ENCODE data around the gene CD247. TPM values are rescaled to one million over a fixed set of nuclear protein-coding genes. Genes with fewer than 3 reads are reported as not detected.

The CD247 gene
- total RNA-seq, 2 experiments from 2014 or later = 105 to 114 TPM

DNA sequence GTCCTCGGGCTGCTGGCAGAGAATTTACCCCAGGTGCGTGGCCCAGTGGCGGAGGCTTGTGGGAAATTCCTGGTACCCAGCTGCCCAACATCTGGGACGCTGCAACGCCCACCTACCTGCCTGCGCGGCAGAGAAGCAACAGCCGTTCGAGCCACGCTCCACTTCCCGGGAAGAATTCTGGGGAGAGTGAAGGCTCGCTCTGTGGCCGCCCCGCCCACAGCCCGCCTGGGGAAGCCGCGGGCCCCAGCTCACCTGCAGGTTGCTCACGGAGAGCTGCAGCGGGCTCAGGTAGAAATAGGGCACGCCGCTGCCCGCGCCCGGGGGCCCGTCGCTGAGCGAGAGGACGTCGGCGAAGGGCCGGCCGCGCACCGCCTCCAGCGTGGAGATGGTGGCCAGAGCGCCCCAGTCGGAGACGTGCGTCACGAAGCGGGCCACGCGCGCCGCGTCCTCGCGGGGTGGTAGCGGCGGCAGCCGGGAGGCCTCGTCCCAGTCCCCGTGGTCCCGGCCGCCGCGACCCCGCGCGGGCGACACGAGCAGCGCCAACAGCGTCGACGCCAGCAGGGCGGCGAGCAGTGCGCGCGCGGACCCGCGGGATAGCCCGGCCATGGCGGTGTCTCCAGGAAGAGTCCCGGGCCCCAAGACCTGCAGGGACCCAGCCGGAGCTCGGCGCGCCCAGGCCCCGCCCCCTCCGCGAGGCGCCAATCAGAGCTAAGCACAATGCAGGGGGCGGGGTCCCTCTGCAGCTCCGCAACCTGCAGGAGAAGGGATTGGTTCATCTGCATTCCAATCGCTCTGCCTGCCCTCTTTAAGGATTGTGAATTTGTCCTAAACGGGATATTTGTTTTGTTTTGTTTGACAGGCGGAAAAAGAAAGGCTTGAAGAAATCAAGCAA, 35.1 kb upstream of the CD247 start, which contains the start of gene CREG1:
Gene CREG1 (minus strand): TSS at position 627 of the 892 bp plus-strand sequence.
- POLR2A ChIA-PET = interaction anchor here (0.5 to 1.8 kb wide), 9 partner anchors 10 to 163 kb away, joined by 3 to 6 read pairs (median 3); partner anchors contain the start of gene CD247
- Mint-ChIP-seq H3K36me3 (no peaks in the 10 kb centered on the region), H3K4me1 (ENCODE audit: low read depth) (peaks cover 35% of the 10 kb centered on the region), H3K27me3 (no peaks in the 10 kb centered on the region), H3K27ac (no peak within 1 kb of the TSS), H3K4me3 (peak within 1 kb of the TSS; percentile 84), H3K9me3 (no peaks in the 10 kb centered on the region)
- intact Hi-C loops (cut with micrococcal nuclease) = loop anchor here (1.0 to 10.0 kb wide), 5 partner anchors 35 to 639 kb away; partner anchors contain the start of genes CD247, POU2F1 and RCSD1
- DNase-seq = peak; percentile 94
- CTCF ChIA-PET = interaction anchor here (0.6 to 6.7 kb wide), 22 partner anchors 9 to 643 kb away, joined by 3 to 47 read pairs (median 4); partner anchors contain the start of gene POU2F1

DNA sequence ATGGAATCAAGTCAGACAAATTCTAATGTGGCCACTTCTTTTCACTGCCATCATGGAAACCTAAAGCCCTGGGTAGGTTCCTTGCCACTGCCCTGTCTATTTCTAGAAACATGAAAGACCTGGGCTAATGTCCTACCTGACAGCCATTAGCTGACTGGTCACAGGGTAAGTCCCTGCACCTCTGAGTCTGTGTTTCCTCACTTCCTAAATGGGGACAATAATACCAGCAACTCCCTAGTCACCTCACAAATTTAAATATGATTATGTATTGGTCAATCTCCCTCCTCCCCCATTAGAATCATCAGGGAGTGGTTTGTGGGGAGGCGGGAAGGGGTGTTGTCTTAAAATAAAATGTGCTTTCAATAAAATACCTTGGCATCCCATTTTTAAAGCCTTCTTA, 33.0 kb upstream of the CD247 start:
- CTCF ChIA-PET = interaction anchor here (1.0 to 6.7 kb wide), 2 partner anchors 11 to 137 kb away, joined by 3 to 47 read pairs; no protein-coding TSS in a partner anchor
- no peak for DNase-seq

DNA sequence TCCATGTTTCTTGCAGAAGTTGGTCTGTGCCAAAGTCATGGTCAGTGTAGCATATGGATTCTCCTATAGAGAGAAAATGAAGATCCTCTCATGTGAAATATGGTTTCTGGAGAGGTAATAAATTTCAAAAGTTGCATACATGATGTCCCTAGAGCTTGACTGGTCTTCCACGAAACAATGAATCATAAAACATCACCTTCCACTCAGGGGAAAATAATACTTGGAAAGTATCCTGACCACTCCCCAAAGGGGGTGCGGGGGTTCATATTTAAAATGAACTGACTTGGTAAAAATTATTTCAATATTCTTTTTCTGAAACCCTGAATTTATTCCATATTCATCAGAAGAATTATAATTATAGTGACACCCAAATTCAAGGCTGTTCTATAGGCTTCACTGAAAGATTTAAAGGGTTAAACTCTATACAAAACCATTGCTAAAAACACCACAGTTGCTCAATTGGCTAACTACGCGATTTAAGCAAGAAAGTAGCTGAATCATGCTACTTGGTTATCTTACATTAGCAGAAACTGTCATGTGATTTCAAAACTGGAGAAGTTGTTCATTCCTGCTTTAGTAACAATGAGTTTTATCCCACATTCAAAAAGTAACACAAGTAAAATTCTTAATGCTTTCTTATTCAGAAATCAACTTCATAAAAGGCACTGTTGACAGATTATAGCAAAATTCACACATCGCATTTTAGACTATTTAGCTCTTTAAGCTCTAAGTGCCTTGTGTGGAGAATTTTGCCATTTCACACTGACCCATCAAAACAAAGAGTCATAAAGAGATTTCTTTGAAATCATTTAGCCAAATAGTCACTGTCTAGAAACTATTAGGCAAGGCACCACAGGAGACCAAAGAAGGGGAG, 30.0 kb upstream of the CD247 start:
- no peaks in the 10 kb centered on the region for H3K27me3 Mint-ChIP-seq
- POLR2A ChIA-PET = no interaction called here

More for the DNA sequence above, 33.0 kb upstream of the CD247 start:
- H3K27me3 Mint-ChIP-seq = no peaks in the 10 kb centered on the region
- POLR2A ChIA-PET = interaction anchor here (1.3 kb wide), 1 partner anchor 10 kb away, joined by 5 read pairs; no protein-coding TSS in a partner anchor
- H3K4me3 Mint-ChIP-seq = no peak overlapping the region
- intact Hi-C loops (cut with micrococcal nuclease) = loop anchor here (5.0 to 10.0 kb wide), 3 partner anchors 329 to 637 kb away; partner anchors contain the start of gene POU2F1
- no peaks in the 10 kb centered on the region for H3K9me3 Mint-ChIP-seq
- no peak overlapping the region for H3K27ac Mint-ChIP-seq
- H3K4me1 Mint-ChIP-seq (ENCODE audit: low read depth) = peaks cover 38% of the 10 kb centered on the region
- H3K36me3 Mint-ChIP-seq = peaks cover 7% of the 10 kb centered on the region

DNA sequence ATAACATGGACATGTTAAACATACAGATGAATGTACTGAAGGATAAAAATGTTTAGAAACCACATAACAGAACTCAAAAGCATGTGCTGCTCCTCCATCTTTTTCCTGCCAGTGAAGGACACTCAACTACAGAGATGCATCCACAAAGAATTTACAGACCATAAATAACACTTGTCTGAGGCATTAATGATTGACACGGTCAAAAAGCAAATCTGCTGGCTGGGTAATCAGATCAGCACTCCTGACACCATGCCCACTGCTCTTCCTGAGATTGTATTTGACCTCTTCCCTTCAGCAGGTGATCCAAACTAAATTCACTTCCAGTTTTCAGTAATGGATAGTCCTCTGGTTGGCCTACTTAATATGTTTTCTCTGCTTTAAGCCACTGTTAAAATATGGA, 28.6 kb upstream of the CD247 start:
- DNase-seq = no peak
- intact Hi-C loops (cut with micrococcal nuclease) = no loop called here
- ChIA-PET POLR2A (no interaction called here), CTCF (interaction anchor here (1.2 kb wide), 1 partner anchor 11 kb away, joined by 4 read pairs; no protein-coding TSS in a partner anchor)
- peaks cover 38% of the 10 kb centered on the region for H3K4me1 Mint-ChIP-seq (ENCODE audit: low read depth)
- peaks cover 17% of the 10 kb centered on the region for H3K36me3 Mint-ChIP-seq
- H3K27me3 Mint-ChIP-seq = no peaks in the 10 kb centered on the region
- no peaks in the 10 kb centered on the region for H3K9me3 Mint-ChIP-seq
- no peak overlapping the region for H3K27ac Mint-ChIP-seq
- no peak overlapping the region for H3K4me3 Mint-ChIP-seq

More for the DNA sequence above, 30.0 kb upstream of the CD247 start:
- intact Hi-C loops (cut with micrococcal nuclease) = no loop called here
- Mint-ChIP-seq H3K9me3 (no peaks in the 10 kb centered on the region), H3K27ac (no peak overlapping the region), H3K36me3 (peaks cover 14% of the 10 kb centered on the region), H3K4me3 (no peak overlapping the region), H3K4me1 (ENCODE audit: low read depth) (peaks cover 36% of the 10 kb centered on the region)
- CTCF ChIA-PET = interaction anchor here (0.6 to 6.7 kb wide), 4 partner anchors 8 to 146 kb away, joined by 3 to 47 read pairs (median 13); no protein-coding TSS in a partner anchor
- no peak for DNase-seq

DNA sequence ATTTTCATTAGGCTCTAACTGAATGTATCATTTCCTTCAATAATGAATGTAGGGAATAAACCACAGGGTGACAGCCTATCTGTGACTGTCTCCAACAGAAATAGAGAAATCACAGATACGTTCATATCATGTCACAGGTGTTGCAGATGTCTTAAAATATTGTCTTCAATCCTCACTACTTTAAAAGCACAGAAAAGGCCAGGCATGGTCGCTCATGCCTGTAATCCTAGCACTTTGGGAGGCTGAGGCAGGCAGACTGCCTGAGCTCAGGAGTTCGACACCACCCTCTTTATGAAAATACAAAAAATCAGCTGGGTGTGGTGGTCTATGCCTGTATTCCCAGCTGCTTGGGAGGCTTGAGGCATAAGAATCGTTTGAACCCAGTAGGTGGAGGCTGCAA, 27.0 kb upstream of the CD247 start:
- Mint-ChIP-seq H3K36me3 (peaks cover 17% of the 10 kb centered on the region), H3K27me3 (no peaks in the 10 kb centered on the region), H3K27ac (no peak overlapping the region), H3K4me3 (no peak overlapping the region), H3K9me3 (no peaks in the 10 kb centered on the region), H3K4me1 (ENCODE audit: low read depth) (peaks cover 42% of the 10 kb centered on the region)
- DNase-seq = no peak
- intact Hi-C loops (cut with micrococcal nuclease) = no loop called here
- CTCF ChIA-PET = interaction anchor here (0.6 to 1.8 kb wide), 3 partner anchors 8 to 325 kb away, joined by 3 to 7 read pairs (median 3); partner anchors contain the start of gene CREG1
- POLR2A ChIA-PET = no interaction called here

DNA sequence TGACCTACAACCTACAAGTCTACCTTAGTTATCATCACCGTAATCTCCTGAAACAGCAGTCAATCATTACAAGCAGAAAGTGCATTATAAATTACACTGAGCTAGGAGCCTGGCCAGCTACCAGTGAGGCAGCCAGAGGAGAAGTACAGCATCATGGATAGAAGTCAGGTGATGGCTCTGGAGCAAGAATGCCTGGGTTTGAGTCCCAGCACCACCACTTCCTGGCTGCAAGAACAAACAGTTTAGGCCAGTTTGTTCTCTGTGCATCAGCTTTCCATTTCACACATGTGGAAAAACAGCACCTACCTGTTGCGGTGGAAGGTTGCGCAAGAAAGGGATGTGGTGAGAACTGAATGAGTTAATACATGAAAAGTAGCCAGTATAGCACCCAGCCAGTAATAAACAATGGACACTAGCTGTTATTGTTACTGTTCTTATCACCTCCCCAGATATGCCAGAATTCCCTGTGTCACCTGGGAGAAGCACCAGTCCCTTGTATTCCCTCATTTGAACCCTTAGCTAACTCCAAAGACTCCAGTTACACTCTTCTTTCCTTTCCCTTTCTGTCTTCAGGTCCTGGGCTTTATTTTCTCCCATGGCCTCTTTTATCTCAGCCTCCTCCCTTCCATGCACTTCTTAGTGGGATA, 26.2 kb upstream of the CD247 start:
- Mint-ChIP-seq H3K4me1 (ENCODE audit: low read depth) (peaks cover 46% of the 10 kb centered on the region), H3K36me3 (peaks cover 17% of the 10 kb centered on the region), H3K4me3 (no peak overlapping the region), H3K27me3 (no peaks in the 10 kb centered on the region), H3K9me3 (no peaks in the 10 kb centered on the region), H3K27ac (no peak overlapping the region)
- POLR2A ChIA-PET = no interaction called here
- peak; percentile 55 for DNase-seq
- CTCF ChIA-PET = interaction anchor here (0.8 to 1.8 kb wide), 3 partner anchors 9 to 324 kb away, joined by 3 to 7 read pairs (median 4); partner anchors contain the start of gene CREG1
- intact Hi-C loops (cut with micrococcal nuclease) = loop anchor here (5.0 kb wide), 1 partner anchor 422 kb away; no protein-coding TSS in a partner anchor

DNA sequence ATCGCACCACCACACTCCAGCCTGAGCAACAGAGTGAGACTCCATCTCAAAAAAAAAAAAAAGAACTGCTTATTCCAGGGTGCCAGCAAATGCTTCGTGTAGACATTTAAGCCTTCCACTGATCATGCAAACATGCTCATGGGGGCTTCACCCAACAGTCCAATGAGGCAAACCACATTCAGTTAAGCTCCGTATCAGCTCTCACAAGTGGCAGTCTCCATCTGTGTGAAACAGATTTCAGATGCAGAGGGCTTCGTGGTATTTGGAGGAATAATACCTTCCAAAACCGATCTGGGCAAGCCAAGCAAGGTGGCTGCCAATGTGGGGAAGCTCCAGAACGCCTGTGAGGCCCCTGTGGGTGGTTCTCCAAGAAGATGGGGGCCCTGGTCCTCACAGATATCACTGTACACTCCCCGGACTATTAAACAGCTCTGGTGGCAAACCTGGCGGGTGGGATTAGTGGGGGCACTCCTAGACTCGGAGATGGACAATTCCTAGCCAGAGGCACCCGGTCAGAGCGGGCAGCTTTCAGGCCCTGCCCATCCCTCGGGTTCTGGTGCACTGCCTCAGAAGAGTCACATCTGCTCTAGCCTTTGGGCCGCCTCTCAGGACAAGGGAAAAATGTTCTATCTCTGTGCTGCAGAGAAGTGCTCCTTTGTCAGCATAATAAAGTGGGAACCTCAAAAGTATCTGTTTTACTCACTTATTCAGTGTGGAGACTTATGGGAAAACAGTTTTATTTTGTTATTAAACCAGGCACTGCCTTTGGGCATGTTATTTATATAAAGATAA, 25.1 kb upstream of the CD247 start:
- H3K4me3 Mint-ChIP-seq = no peak overlapping the region
- peaks cover 17% of the 10 kb centered on the region for H3K36me3 Mint-ChIP-seq
- ChIA-PET POLR2A (interaction anchor here (0.6 kb wide), 1 partner anchor 10 kb away, joined by 3 read pairs; no protein-coding TSS in a partner anchor), CTCF (interaction anchor here (1.8 to 4.3 kb wide), 2 partner anchors 10 to 141 kb away, joined by 7 to 25 read pairs; partner anchors contain the start of gene CREG1)
- no peaks in the 10 kb centered on the region for H3K9me3 Mint-ChIP-seq
- peaks cover 50% of the 10 kb centered on the region for H3K4me1 Mint-ChIP-seq (ENCODE audit: low read depth)
- no peaks in the 10 kb centered on the region for H3K27me3 Mint-ChIP-seq
- no peak overlapping the region for H3K27ac Mint-ChIP-seq
- no peak for DNase-seq
- intact Hi-C loops (cut with micrococcal nuclease) = loop anchor here (5.0 kb wide), 1 partner anchor 421 kb away; no protein-coding TSS in a partner anchor

DNA sequence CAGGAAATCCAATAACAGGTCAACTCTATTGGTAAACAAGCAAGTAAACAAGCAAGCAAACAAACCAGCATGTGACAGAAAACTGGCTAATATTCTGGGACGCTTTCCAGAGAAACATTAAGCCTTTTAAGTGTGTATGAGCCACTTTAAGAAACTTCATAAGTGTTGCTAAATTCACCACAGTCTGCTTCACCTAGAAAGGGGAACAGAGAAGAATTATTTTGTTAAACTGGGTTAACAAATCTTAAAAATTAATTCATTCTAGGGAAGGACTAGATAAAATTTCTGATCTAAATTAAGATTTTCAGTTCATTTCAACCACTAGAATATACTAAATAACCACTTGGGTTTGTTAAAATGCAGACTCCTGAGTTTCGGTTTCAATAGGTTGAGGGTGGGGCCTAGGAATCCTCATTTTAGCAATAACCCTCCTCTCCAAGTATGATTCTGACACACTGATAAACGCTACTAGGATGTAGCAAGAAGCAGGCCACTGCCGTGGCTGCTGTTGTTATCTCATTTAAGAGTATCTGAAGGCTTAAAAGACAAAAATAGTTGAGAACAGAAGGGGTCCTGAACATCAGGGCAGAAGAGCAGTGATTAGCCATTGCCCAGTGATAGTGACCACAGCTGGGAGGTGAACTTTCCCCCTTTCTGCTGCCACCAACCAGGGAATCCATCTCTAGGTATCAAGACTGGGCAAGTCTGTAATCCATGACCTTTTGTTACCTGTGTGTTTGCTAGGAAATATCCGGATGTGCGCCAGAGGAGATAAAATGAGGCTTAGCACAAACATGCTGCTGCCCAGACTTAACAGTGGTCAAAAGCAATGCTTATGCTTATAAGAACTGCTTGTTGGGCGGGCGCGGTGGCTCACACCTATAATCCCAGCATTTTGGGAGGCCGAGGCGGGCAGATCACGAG, 24.0 kb upstream of the CD247 start:
- no peak overlapping the region for H3K4me3 Mint-ChIP-seq
- ChIA-PET CTCF (interaction anchor here (1.0 to 4.6 kb wide), 14 partner anchors 9 to 632 kb away, joined by 3 to 59 read pairs (median 12); partner anchors contain the start of genes CD247 and CREG1), POLR2A (interaction anchor here (1.4 to 1.9 kb wide), 3 partner anchors 8 to 322 kb away, joined by 3 to 5 read pairs (median 5); partner anchors contain the start of genes CREG1 and POU2F1)
- no peaks in the 10 kb centered on the region for H3K9me3 Mint-ChIP-seq
- DNase-seq = peak; percentile 33
- peaks cover 16% of the 10 kb centered on the region for H3K36me3 Mint-ChIP-seq
- H3K27ac Mint-ChIP-seq = peak overlapping the region; percentile 18
- peaks cover 46% of the 10 kb centered on the region for H3K4me1 Mint-ChIP-seq (ENCODE audit: low read depth)
- no peaks in the 10 kb centered on the region for H3K27me3 Mint-ChIP-seq
- intact Hi-C loops (cut with micrococcal nuclease) = loop anchor here (5.0 kb wide), 1 partner anchor 420 kb away; no protein-coding TSS in a partner anchor

DNA sequence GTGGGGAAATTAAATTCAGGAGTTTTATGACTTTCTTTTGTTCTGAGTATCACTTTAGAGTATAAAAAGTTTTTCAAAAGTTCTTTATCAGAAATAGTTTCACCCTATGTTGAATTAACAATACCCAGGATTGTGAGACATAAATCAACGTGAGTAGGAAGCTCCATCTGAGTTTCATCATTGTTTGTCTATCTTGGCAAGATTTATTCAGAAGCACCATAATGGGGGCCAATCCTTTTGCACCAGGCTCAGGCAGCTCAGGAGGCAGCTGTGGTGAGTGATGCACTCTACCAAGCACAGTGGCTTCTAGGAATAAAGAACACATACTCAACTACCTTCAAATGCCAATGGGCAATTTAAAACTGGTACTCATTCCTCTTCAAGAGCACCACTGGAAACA, 23.3 kb upstream of the CD247 start:
- no peak overlapping the region for H3K4me3 Mint-ChIP-seq
- peaks cover 46% of the 10 kb centered on the region for H3K4me1 Mint-ChIP-seq (ENCODE audit: low read depth)

More for the DNA sequence above, 23.3 kb upstream of the CD247 start:
- H3K27ac Mint-ChIP-seq = no peak overlapping the region
- POLR2A ChIA-PET = interaction anchor here (1.4 to 1.9 kb wide), 3 partner anchors 9 to 322 kb away, joined by 3 to 5 read pairs (median 5); partner anchors contain the start of genes CREG1 and POU2F1
- H3K27me3 Mint-ChIP-seq = no peaks in the 10 kb centered on the region
- H3K9me3 Mint-ChIP-seq = no peaks in the 10 kb centered on the region
- intact Hi-C loops (cut with micrococcal nuclease) = loop anchor here (5.0 kb wide), 1 partner anchor 419 kb away; no protein-coding TSS in a partner anchor
- CTCF ChIA-PET = interaction anchor here (0.9 to 4.6 kb wide), 21 partner anchors 8 to 631 kb away, joined by 3 to 59 read pairs (median 7); partner anchors contain the start of genes CD247 and CREG1
- H3K36me3 Mint-ChIP-seq = peaks cover 10% of the 10 kb centered on the region
- peak; percentile 35 for DNase-seq

Measured in activated CD4-positive, alpha-beta memory T cell treated with anti-CD3 and anti-CD28 coated beads for 36 hours (primary cell).